GM12878 (cell line): ENCODE measurements around the gene SIK3. TPM values are rescaled to one million over a fixed set of nuclear protein-coding genes. Genes with fewer than 3 reads are reported as not detected.

Experiments used
- ATAC-seq: fragments of 200-7000 bp; cut with Tn5 transposase; 3 replicates; pipeline ENCODE4 v1.9.1; 2020; ENCODE audit warnings: mild to moderate bottlenecking, moderate library complexity
- BruUV-seq: library from RNA; stranded (reverse); fragments of 400-500 nt; replicated peaks from 2 replicates; lab custom pipeline; 2021; lab: Mats Ljungman, UMichigan
- CTCF ChIA-PET: fragments of 300-600 bp; sonication (Branson Sonifier 250); formaldehyde crosslinking; extraction: SDS; loops from one replicate; lab custom pipeline; 2021; ENCODE audit warnings: inconsistent platforms; lab: Yijun Ruan, JAX
- POLR2A ChIA-PET: fragments of 350-600 bp; formaldehyde crosslinking; extraction: SDS; loops from one replicate; lab custom pipeline; 2021; ENCODE audit warnings: inconsistent platforms; lab: Charles Lee
- RAD21 ChIA-PET: fragments of 300-600 bp; sonication (Branson Sonifier 250); formaldehyde crosslinking; loops from one replicate; lab custom pipeline; 2023; ENCODE audit warnings: antibody characterized with exemption; ENCODE audit not compliant: unreplicated experiment; lab: Charles Lee
- SMC1A ChIA-PET: fragments of 300-600 bp; sonication (Branson Sonifier 250); formaldehyde crosslinking; loops from one replicate; lab custom pipeline; 2023; ENCODE audit not compliant: unreplicated experiment, uncharacterized antibody; lab: Charles Lee
- DNase-seq: peaks from one replicate; pipeline ENCODE4 v3.0.0-alpha.2; 2011; ENCODE audit warnings: low read depth, low spot score
- FAIRE-seq: peaks from 3 replicates; lab custom pipeline; 2011; peaks lifted over from hg19 to GRCh38; lab: Jason Lieb, UNC
- H2AFZ ChIP-seq: 2 replicates; pipeline ENCODE4 v1.6.0; 2011; ENCODE audit warnings: low read depth, low read length, control low read depth; ENCODE audit not compliant: control insufficient read depth
- H3K27ac ChIP-seq: 2 replicates; pipeline ENCODE4 v1.5.1; 2011; ENCODE audit warnings: control low read depth; ENCODE audit not compliant: control insufficient read depth, insufficient read depth
- H3K27me3 ChIP-seq, 2 experiments: replicated peaks in 1 of 2; 2 replicates each; pipeline versions ENCODE4 v1.6.0 to v1.6.1; 2011; ENCODE audit warnings: low read length in 1 of 2; ENCODE audit not compliant: control insufficient read depth in 2 of 2, insufficient read depth in 2 of 2
- H3K36me3 ChIP-seq, 2 experiments: 2 replicates each; pipeline ENCODE4 v1.5.1; 2011; ENCODE audit warnings: low read length in 1 of 2; ENCODE audit not compliant: control insufficient read depth in 2 of 2, insufficient read depth in 2 of 2
- H3K4me1 ChIP-seq: 2 replicates; pipeline ENCODE4 v1.6.1; 2011; ENCODE audit warnings: mild to moderate bottlenecking, low read length, moderate library complexity, mixed read lengths; ENCODE audit not compliant: control insufficient read depth, insufficient read depth
- H3K4me2 ChIP-seq: 2 replicates; pipeline ENCODE4 v1.6.0; 2011; ENCODE audit warnings: control low read depth; ENCODE audit not compliant: control insufficient read depth, insufficient read depth
- H3K4me3 ChIP-seq: fragments of 200-600 bp; sonication (generic); 2 replicates; pipeline ENCODE4 v1.5.1; 2016
- H3K79me2 ChIP-seq: 2 replicates; pipeline ENCODE4 v1.6.0; 2011; ENCODE audit warnings: low read length; ENCODE audit not compliant: control insufficient read depth, insufficient read depth
- H3K9ac ChIP-seq: 2 replicates; pipeline ENCODE4 v1.8.0; 2011; ENCODE audit warnings: low read length, control low read depth, mixed read lengths; ENCODE audit not compliant: control insufficient read depth, insufficient read depth
- H3K9me3 ChIP-seq: replicated peaks from 3 replicates; pipeline ENCODE4 v1.5.1; 2011; ENCODE audit warnings: mild to moderate bottlenecking, low read length; ENCODE audit not compliant: control insufficient read depth, insufficient read depth
- H4K20me1 ChIP-seq: 2 replicates; pipeline ENCODE4 v1.6.0; 2011; ENCODE audit not compliant: control insufficient read depth, insufficient read depth
- CBFB ChIP-seq: IDR thresholded peaks from 2 replicates; pipeline ENCODE4 v1.6.1; 2016; ENCODE audit warnings: antibody characterized with exemption, low read depth
- DPF2 ChIP-seq: fragments of 450-650 bp; IDR thresholded peaks from 2 replicates; pipeline ENCODE4 v1.6.1; 2017; ENCODE audit warnings: mild to moderate bottlenecking
- FOS ChIP-seq: IDR thresholded peaks from 3 replicates; pipeline ENCODE4 v1.6.1; 2011; ENCODE audit warnings: borderline replicate concordance; ENCODE audit not compliant: insufficient read length; ENCODE audit errors: extremely low read depth
- LARP7 ChIP-seq: fragments of 450-650 bp; IDR thresholded peaks from 2 replicates; pipeline ENCODE4 v1.6.1; 2017; ENCODE audit warnings: mild to moderate bottlenecking
- NFYB ChIP-seq: IDR thresholded peaks from 2 replicates; pipeline ENCODE4 v1.6.1; 2011; ENCODE audit warnings: low read depth, mild to moderate bottlenecking, low read length, improper control_type of control experiment, moderate library complexity; ENCODE audit not compliant: insufficient read depth
- REST ChIP-seq: IDR thresholded peaks from 2 replicates; pipeline ENCODE4 v1.6.1; 2012; ENCODE audit warnings: mild to moderate bottlenecking, low read depth, low read length
- SIX5 ChIP-seq: IDR thresholded peaks from 2 replicates; pipeline ENCODE4 v1.6.1; 2011; ENCODE audit warnings: mild to moderate bottlenecking, low read depth, low read length, moderate library complexity; ENCODE audit not compliant: severe bottlenecking
- SPI1 ChIP-seq: IDR thresholded peaks from 2 replicates; pipeline ENCODE4 v1.6.1; 2011; ENCODE audit warnings: low read depth, mild to moderate bottlenecking, low read length, moderate library complexity, borderline replicate concordance; ENCODE audit not compliant: insufficient read depth
- SUZ12 ChIP-seq: fragments of 200-600 bp; sonication (generic); IDR thresholded peaks from one replicate; pipeline ENCODE4 v1.6.1; 2018; ENCODE audit warnings: antibody characterized with exemption, mild to moderate bottlenecking; ENCODE audit not compliant: unreplicated experiment
- WGBS: methylation state at CpG from one replicate; pipeline ENCODE4 v1.1.6; 2016; ENCODE audit warnings: low lambda C conversion rate; ENCODE audit not compliant: insufficient replicate concordance, insufficient coverage; ENCODE audit errors: missing lambda C conversion rate; 5-methylcytosine and 5-hydroxymethylcytosine counted together
- in situ Hi-C: fragments of 300-500 bp; cut with MboI; formaldehyde crosslinking; loops from 9 replicates; pipeline ENCODE4 v1.14.3; 2018; ENCODE audit warnings: mixed read lengths
- intact Hi-C: fragments of 100-400 bp; cut with micrococcal nuclease; formaldehyde crosslinking; loops from one replicate; pipeline ENCODE4 v1.14.2; 2022; ENCODE audit not compliant: unreplicated experiment
- polyA plus RNA-seq, 11 experiments: library from polyadenylated mRNA; depleted of rRNA in 4 of 11; unstranded in 6 of 11; stranded (reverse) in 5 of 11; fragments of >200 nt; fragmentation: Nextera tagmentation in 4 of 11; fragmentation: Illumina TruSeq in 1 of 11; extraction: Ambion mirVana in 4 of 11; extraction: Trizol in 1 of 11; gene quantifications; 1 replicate in 1 of 11; 2 replicates in 10 of 11; pipeline versions ENCODE4 v1.2.1 to v1.2.3, GENCODE V29; 2011 to 2016; ENCODE audit warnings: inconsistent platforms in 2 of 11, missing spikeins in 2 of 11, low read depth in 1 of 11
- total RNA-seq, 4 experiments: library from RNA; depleted of rRNA in 3 of 4; stranded (reverse); fragments of >200 nt in 3 of 4; fragmentation: Illumina TruSeq in 1 of 4; extraction: Trizol in 1 of 4; gene quantifications; 2 replicates each; pipeline versions ENCODE4 v1.2.1 to v1.2.3, GENCODE V29; 2013 to 2021

SIK3 gene
- total and polyA plus RNA-seq, 10 of the 15 experiments (the other 5 are each of a cell fraction or from before 2014, with no cell fraction given), result 2.5 to 31.9 (median 11.1) TPM

GRCh38 chr11:117094776-117095175 lies 3.5 kb downstream of the SIK3 start:
- Histone ChIP-seq H3K9ac (peak overlapping the region; percentile 33; the same call in 1 of the 2 replicates), H3K79me2 (peaks cover 81% of the 10 kb centered on the region), H3K4me1 (peaks cover 49% of the 10 kb centered on the region), H2AFZ (no peak overlapping the region), H3K9me3 (no peaks in the 10 kb centered on the region), H3K27ac (no peak overlapping the region), H3K27me3 (no peaks in the 10 kb centered on the region), H3K4me2 (peak overlapping the region; percentile 96), H4K20me1 (peaks cover 5% of the 10 kb centered on the region; the same call in 1 of the 2 replicates), H3K36me3 (peaks cover 0 to 2% of the 10 kb centered on the region in 2 experiments; a peak in 2 of 4 replicates), H3K4me3 (peak overlapping the region; percentile 54; the same call in 1 of the 2 replicates)
- 84% methylated on average over 4 of the region's 4 CpGs for WGBS
- DNase-seq (no peak), FAIRE-seq (no peak), ATAC-seq (0 out of 3 replicates have a peak, but pooled peaks have one; percentile 13)
- SMC1A ChIA-PET, result interaction anchor here (0.6 to 14.6 kb wide), 23 partner anchors 11 to 242 kb away, joined by 3 to 166 read pairs (median 5); no protein-coding TSS in a partner anchor
- CTCF ChIA-PET, result interaction anchor here (0.6 to 3.8 kb wide), 13 partner anchors 11 to 259 kb away, joined by 3 to 21 read pairs (median 5); no protein-coding TSS in a partner anchor
- in situ Hi-C loops, result no loop called here
- TF ChIP-seq FOS (no peak), SIX5 (peak; percentile 4)
- BruUV-seq, result no TSS peak
- POLR2A ChIA-PET, result interaction anchor here (0.6 to 3.5 kb wide), 8 partner anchors 17 to 258 kb away, joined by 3 to 17 read pairs (median 4); no protein-coding TSS in a partner anchor
- intact Hi-C loops, result loop anchor here (5.0 kb wide), 1 partner anchor 167 kb away; no protein-coding TSS in a partner anchor
- RAD21 ChIA-PET, result interaction anchor here (0.7 to 5.6 kb wide), 14 partner anchors 16 to 259 kb away, joined by 3 to 41 read pairs (median 4); no protein-coding TSS in a partner anchor

- peak overlapping the region; percentile 91 for H3K4me2 ChIP-seq
- H3K4me3 ChIP-seq, result peak overlapping the region; percentile 48; the same call in 1 of the 2 replicates
- TSS peak; percentile 6 for BruUV-seq
- no peaks in the 10 kb centered on the region for H3K27me3 ChIP-seq
- no peaks in the 10 kb centered on the region for H3K9me3 ChIP-seq
- no peak overlapping the region; the same call in 1 of the 2 replicates for H2AFZ ChIP-seq
- FAIRE-seq (no peak), ATAC-seq (peak; percentile 55), DNase-seq (no peak)
- in situ Hi-C loops, result no loop called here
- H3K4me1 ChIP-seq, result peaks cover 53% of the 10 kb centered on the region
- ChIA-PET POLR2A (interaction anchor here (0.8 to 2.6 kb wide), 6 partner anchors 13 to 113 kb away, joined by 3 to 13 read pairs (median 4); no protein-coding TSS in a partner anchor), CTCF (interaction anchor here (0.9 to 3.2 kb wide), 2 partner anchors 16 to 30 kb away, joined by 4 to 10 read pairs; no protein-coding TSS in a partner anchor), SMC1A (interaction anchor here (0.6 to 14.6 kb wide), 16 partner anchors 9 to 240 kb away, joined by 3 to 166 read pairs (median 5); no protein-coding TSS in a partner anchor), RAD21 (interaction anchor here (0.9 to 4.0 kb wide), 11 partner anchors 10 to 240 kb away, joined by 3 to 22 read pairs (median 5); no protein-coding TSS in a partner anchor)
- H3K36me3 ChIP-seq, result peaks cover 0 to 2% of the 10 kb centered on the region in 2 experiments; a peak in 2 of 4 replicates
- intact Hi-C loops, result no loop called here
- H3K27ac ChIP-seq, result peak overlapping the region; percentile 64
- WGBS, result 28% methylated on average over 5 of the region's 5 CpGs
- H3K79me2 ChIP-seq, result peaks cover 87% of the 10 kb centered on the region
- peaks cover 5% of the 10 kb centered on the region; the same call in 1 of the 2 replicates for H4K20me1 ChIP-seq
- H3K9ac ChIP-seq, result peak overlapping the region; percentile 29; the same call in 1 of the 2 replicates
- no peak for TF ChIP-seq LARP7
- no peak for TF ChIP-seq NFYB
- no peak for TF ChIP-seq CBFB
- no peak for TF ChIP-seq REST
- no peak for TF ChIP-seq SUZ12
- no peak; the same call in 1 of the 2 replicates for TF ChIP-seq DPF2
- TF ChIP-seq SPI1, result no peak
Measured at GRCh38 chr11:117092951-117093590, 5.2 kb downstream of the SIK3 start.
